ENCODE measurements around the gene TSPEAR.

DNA sequence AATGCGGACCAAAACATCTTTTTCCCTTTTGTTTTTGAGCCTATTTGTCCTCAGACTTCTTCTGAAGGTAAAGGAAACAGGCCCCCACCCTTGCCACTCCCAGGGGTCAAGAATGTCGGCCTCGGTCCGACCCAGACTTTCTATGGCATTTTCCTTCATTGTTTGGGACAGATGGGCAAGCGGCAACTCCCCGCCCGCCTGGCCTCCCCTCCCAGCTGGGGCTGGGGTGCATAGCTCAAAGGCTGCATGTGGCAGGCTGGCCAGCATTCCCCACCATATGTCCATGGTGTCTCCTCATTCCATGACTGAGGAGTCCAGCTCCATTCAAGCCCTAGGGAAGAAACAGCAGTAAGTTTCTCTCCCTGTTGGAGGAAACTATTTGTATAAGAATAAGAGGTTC lies 29.4 kb upstream of the TSPEAR start:
- no peak for TF ChIP-seq CTCF (conservative IDR thresholded peaks at IDR 0.05; ENCODE audit: low read length)
- no peak for TF ChIP-seq EZH2phosphoT487 (IDR thresholded peaks at IDR 0.05; ENCODE audit: borderline replicate concordance, low read depth, low read length)

Data from OCI-LY7 (cell line).